ENCODE results near the gene EFNA2.

The EFNA2 gene

GRCh38 chr19:1260749-1261537 is 24.7 kb upstream of the EFNA2 start:
- DNase-seq, result peak; percentile 91

DNA sequence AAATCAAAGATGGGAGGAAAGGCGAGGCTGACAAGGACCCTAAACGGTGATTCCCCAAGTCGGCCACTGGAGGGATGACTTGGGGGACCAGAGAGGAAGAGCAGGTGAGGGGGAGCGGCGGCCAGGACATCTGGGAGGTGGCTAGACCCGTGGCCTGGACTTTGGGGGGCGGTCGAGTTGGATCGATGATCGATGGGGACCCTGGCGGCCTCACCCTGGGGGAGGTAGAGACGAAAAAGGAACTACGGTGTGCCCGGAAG is 24.2 kb upstream of the EFNA2 start:
- no peak for DNase-seq

GRCh38 chr19:1261798-1262622 is 23.7 kb upstream of the EFNA2 start:
- DNase-seq, result peak; percentile 92

- DNase-seq, result peak; percentile 71
Observed at GRCh38 chr19:1262623-1263123, 23.0 kb upstream of the EFNA2 start.

DNA sequence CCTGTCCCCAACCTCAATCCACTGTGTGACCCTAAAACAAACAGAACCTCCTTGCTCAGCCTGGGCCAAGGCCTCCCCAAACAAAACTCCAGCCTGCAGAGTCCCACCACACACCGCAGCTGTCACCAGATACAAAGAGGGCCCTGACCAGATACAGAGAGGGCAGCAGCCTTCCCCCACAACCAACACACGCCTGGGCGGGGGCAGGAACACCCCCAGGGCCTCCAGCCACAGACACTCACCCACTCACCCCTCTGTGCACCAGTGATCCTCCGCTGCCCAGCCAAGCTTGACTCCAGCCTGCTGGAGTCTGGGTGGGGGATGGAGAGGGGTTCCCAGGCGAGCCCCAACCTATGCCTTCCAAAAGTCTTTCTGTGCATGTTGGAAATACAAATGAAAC is 22.5 kb upstream of the EFNA2 start:
- no peak for DNase-seq

DNA sequence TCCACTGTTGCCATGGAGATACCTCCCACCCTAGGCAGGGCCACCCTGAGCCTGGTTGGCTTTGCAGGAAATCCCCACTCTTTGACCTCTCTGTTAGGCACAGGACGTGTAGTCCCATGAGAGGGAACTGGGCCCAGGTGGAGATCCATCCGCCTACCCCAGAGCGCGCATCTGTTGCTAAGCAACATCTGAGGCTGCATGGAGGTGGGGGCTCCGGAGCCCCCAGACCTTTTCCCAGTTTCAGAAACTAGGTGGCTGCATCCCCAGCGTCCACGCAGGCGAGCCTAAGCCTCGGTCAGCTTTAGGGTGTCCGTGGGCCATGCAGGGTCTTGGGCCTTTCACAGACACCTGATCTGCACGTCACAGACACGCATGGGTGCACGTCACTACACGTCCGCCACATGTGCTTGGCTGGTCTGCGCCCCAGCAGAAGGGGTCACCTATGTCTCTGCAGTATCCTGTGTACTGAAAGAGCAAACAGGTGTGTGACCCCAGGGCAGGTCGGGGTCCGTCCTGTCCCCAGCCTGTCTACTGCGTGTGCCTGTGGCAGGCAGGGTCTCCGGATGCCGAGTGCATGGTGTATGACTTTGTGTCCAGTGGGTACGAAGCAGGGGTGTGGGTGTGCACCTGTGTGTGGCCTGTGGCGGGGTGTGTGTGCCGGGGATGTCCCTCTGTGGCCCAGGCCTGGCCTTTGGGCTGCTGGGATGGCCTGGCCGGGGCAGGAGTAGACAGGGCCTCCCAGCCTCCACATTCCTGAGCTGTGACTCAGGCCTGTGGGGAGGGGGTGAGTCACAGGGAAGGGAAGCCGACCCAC is 20.7 kb upstream of the EFNA2 start:
- DNase-seq, result peak; percentile 94

GRCh38 chr19:1265615-1266128 is 20.0 kb upstream of the EFNA2 start:
- DNase-seq, result peak; percentile 66

DNA sequence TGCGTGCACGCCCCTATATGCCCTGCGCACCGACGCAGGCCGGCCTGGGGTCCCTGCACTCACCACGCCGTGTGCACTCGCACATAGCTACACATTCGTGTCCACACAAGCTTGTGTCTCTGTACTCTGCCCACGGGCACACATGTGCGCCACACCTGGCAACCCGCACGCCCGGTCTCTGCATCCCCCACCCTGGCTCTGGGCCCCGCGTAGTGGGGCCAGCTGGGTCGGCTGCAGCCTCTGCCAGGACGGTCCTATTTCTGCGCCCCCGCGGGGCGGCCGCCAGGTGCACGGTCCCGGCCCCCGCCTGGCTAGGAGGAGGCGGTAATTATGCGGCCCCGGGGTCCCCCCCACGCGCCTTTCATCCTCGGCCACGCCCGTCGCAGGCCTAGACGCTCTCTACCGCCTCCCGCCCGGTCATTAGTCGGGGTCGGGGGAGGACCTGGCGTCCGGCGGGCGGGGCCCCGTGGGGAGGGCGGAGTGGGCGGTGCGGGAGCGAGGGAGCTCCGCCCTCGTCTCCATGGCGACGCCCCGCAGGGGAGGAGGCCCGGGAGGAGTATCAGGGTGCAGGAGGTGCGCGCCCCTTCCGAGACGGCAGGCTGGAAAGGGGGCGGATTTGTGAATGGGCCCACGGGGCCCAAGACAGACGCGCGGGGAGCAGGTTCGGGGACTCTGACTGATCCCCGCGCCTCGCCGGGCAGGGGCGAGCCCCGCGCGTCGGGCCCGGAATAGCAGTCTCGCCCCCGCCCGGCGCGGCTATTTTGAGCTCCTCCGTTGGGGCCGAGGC is 19.4 kb upstream of the EFNA2 start:
- DNase-seq, result peak; percentile 93

DNA sequence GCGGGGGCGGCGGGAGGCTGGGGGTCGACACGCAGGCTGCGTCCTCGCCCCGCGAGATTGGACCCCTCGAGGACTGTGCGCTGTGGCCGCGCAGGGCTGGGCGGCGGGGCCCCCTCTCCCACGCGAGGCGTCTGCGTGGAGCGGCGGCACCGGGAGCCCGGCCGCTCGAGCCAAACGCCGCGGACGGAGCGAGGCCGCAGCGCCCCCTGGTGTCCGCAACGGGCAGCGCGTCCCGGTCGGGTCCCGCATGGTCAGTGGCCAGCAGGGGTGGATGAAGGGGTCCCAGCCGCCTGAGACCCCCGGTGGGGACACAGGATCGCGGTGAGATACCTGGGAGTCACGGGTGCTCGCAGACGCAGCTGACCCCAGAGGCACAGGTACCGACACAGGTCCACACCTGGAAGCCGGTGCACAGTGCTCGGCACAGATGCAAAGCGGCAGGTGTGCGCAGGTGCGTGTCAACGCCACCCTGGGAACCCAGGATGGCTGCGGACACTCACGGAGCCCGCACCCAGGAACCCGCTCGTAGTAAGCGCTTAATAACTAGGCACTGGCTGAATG is 18.7 kb upstream of the EFNA2 start:
- peak; percentile 37 for DNase-seq

DNA sequence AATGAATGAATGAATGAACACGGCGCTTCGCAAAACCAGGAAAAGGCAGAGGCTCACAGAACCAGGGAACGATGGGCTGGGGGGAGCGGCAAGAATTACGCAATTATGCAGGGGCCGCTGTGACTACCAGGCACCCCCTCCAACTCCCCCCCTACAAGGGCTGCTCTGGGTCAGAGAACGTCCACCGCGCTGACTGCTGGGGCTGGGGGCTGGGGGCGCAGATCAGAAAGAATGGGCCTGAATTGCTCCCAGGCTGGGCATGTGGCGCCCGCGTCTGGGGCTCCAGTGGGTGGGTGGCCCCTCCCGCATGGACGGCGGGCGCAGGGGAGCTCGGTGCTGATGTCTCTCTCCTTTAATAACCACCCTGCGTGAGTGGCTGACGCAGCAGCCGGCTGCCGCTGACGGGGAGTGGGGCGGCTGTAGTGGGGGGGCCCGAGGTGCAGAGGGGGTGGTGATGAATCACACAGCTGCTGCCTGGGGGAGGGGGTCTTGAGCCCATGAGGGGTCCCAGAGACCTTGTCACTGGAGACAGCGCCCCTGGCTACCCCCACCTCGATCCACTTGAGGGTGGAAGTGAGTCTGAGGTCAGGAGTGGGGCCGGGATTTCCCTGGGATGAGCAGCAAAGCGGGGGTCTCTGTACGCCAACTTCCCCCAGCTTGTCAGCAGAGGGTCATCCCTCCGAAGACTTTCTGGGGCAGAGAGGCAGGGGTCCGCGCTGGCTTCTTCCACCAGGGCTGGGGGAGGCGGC is 18.0 kb upstream of the EFNA2 start:
- no peak for DNase-seq

- DNase-seq, result no peak
Observed at GRCh38 chr19:1268226-1269064, 17.2 kb upstream of the EFNA2 start.

GRCh38 chr19:1269065-1269477 is 16.6 kb upstream of the EFNA2 start, which contains the start of gene CIRBP:
Gene CIRBP (plus strand): TSS chr19:1269332. CDS start chr19:1270934, 1,602 bp downstream.
- peak; percentile 95 for DNase-seq

DNA sequence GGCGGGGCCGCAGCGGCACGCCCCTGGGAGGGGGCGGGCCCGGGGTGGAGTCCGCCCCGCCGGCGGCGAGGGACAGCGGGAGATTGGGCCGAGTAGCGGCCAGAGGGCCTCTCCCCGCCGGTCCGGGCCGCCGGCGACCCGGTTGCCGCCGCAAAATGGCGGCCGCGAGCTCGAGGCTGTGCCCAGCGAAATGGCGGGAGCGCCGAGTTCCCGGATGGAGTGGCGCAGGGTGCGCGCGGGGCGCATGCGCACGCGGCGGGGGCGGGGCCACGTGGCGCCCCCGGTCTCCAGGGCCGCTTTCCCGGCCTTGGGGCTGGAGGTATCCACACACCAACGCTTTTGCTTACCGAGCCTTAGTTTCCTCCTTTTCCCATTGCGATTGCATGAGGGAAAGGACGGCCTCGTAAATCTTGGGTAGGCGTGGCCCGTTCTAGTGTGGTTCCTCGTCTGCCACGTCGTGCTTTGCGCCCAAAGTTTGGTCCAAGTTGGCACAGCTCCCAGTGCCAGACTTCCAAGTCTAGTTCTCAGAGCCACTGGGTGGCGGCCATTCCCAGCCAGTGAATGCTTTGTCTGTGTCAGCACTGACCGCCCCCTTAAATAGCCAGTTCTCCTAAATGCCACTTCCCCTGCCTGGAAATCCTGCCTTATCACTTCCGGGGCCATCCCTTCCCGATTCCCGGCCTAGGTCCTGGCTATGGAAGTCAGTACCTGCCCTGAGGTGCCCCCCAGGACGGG is 16.0 kb upstream of the EFNA2 start:
- DNase-seq, result peak; percentile 82

DNA sequence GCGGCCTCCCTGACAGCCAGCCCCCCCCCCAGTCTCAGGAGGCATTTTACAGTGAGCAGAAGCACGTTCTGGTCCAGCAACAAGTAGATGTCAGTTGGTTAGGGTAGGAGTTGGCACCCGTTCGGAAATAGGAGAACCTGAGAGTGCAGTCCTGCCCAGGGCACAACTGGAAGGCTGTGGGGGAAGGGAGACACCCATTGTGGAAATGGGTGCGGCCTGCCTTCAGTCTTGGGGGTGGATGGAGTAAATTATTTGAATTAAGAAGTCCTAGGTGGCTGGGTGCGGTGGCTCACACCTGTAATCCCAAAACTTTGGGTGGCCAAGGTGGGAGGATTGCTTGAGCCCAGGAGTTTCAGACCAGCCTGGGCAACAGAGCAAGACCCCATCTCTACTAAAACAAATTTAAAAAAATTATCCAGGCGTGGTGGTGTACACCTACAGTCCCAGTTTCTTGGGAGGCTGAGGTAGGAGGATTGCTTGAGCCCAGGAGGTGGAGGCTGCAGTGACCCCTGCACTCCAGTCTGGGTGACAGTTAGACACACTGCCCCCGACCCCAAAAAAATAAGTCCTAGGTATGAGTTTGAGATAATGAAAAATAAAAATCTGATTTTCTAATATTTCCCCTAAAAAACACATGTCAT is 15.3 kb upstream of the EFNA2 start:
- no peak for DNase-seq

GRCh38 chr19:1270854-1271527 is 14.7 kb upstream of the EFNA2 start:
- no peak for DNase-seq

GRCh38 chr19:1271528-1272422 is 13.9 kb upstream of the EFNA2 start:
- DNase-seq, result no peak

Data from NCI-H226 (cell line).